Heart left ventricle (tissue), 16 donors: ENCODE results near the gene CHN2. TPM values are rescaled to one million over a fixed set of nuclear protein-coding genes. Genes with fewer than 3 reads are reported as not detected.

Experiments
- ATAC-seq, 4 donors: fragments of 200-7000 bp; cut with Tn5 transposase; one replicate each; pipeline ENCODE4 v1.9.1; 2020 to 2022; ENCODE audit warnings: moderate library complexity in 4 of 4, mild to moderate bottlenecking in 3 of 4, moderate number of reproducible peaks in 1 of 4
- DNase-seq, 5 donors: peaks; one replicate each; pipeline ENCODE4 v3.0.0-alpha.2; 2020
- H3K27ac ChIP-seq, 12 donors: fragments of 200-600 bp; sonication (generic) in 4 of 12; one replicate each; pipeline versions ENCODE4 v1.5.0 to v1.8.0; 2016 to 2022; ENCODE audit warnings: mild to moderate bottlenecking in 2 of 12
- H3K27me3 ChIP-seq, 9 donors: fragments of 200-600 bp; sonication (generic) in 2 of 9; one replicate each; pipeline versions ENCODE4 v1.5.1 to v1.8.0; 2016 to 2022; ENCODE audit warnings: mild to moderate bottlenecking in 3 of 9
- H3K36me3 ChIP-seq, 9 donors: fragments of 200-600 bp; sonication (generic) in 2 of 9; one replicate each; pipeline versions ENCODE4 v1.5.0 to v1.8.0; 2018 to 2022; ENCODE audit warnings: mild to moderate bottlenecking in 2 of 9
- H3K4me1 ChIP-seq, 12 donors: fragments of 200-600 bp; sonication (generic) in 4 of 12; one replicate each; pipeline versions ENCODE4 v1.5.0 to v1.8.0; 2016 to 2022; ENCODE audit warnings: mild to moderate bottlenecking in 3 of 12
- H3K4me3 ChIP-seq, 12 donors: fragments of 200-600 bp; sonication (generic) in 4 of 12; one replicate each; pipeline versions ENCODE4 v1.5.0 to v1.8.0; 2017 to 2022; ENCODE audit warnings: mild to moderate bottlenecking in 9 of 12, moderate library complexity in 4 of 12
- H3K9me3 ChIP-seq, 12 donors: fragments of 200-600 bp; sonication (generic) in 4 of 12; one replicate each; pipeline versions ENCODE4 v1.5.0 to v1.8.0; 2016 to 2022; ENCODE audit warnings: mild to moderate bottlenecking in 1 of 12
- POLR2A ChIP-seq, 2 donors: fragments of 450-650 bp; IDR thresholded peaks; one replicate each; pipeline ENCODE4 v1.6.1; 2017; ENCODE audit warnings: antibody characterized with exemption in 2 of 2, mild to moderate bottlenecking in 2 of 2, moderate library complexity in 2 of 2
- WGBS, 4 donors: extraction: QIAGEN DNeasy Blood & Tissue Kit in 2 of 4; methylation state at CpG; one replicate each; pipeline versions ENCODE4 v1.1.5 to v1.1.7; 2013 to 2018; 5-methylcytosine and 5-hydroxymethylcytosine counted together
- intact Hi-C, 10 donors: fragments of 100-400 bp; cut with DNase I; formaldehyde crosslinking; loops; one replicate each; pipeline versions ENCODE4 v1.11.1 to v1.14.2; 2022
- polyA plus RNA-seq, 2 donors: library from polyadenylated mRNA; stranded (reverse); fragments of 200-250 nt; gene quantifications; one replicate each; pipeline ENCODE4 v1.2.3, GENCODE V29; 2013
- total RNA-seq, 9 donors: library from RNA; depleted of rRNA in 2 of 9; stranded (reverse); fragments of >200 nt in 2 of 9; fragmentation: NEBNext Ultra II Directional in 3 of 9; extraction: Animal tissue kit (Norgen Biotek cat#: 25700) in 3 of 9; gene quantifications; one replicate each; pipeline versions ENCODE4 v1.1.0 to v1.2.4, GENCODE V29; 2016 to 2023
- TF ChIP-seq, protein P1 (sequence below), 12 donors: fragments of 200-600 bp; sonication (generic) in 4 of 12; IDR thresholded peaks; one replicate each; pipeline versions ENCODE4 v1.5.0 to v1.8.0; 2018 to 2022; ENCODE audit warnings: antibody characterized with exemption in 12 of 12, mild to moderate bottlenecking in 5 of 12
- donor health status: ischemic (EF 13 %, LVEDD 7.1; RV severe dilation, severe dysfunction).
- donor health status: healthy with polysubstance abuse.
- donor health status: DM: no; HTN: yes; CAD: no.
- donor health status: DM: no; HTN: no; CAD: no.
- donor health status: ischemic (EF 25% LVEDD 6.9; RV normal size, moderate dysfunction).
- donor health status: ischemic (EF 25% LVEDD 5.7; RV mildly dilated, moderate dysfunction).
- donor health status: healthy.
- donor health status: DM: yes; HTN: yes; CAD: no.
- donor health status: ischemic (EF 35%, LVEDD 5.7; RV mildly dilated, moderate dysfunction).
- donor health status: nonischemic (EF 11% LVEDD 7.7; RV severe dilation, severe dysfunction).
- donor health status: DM: yes; HTN: yes; CAD: no.
- donor health status: PGD.
- donor health status: ischemic (EF 29% LVEDD 5.4; RV normal size, mild dysfunction).
- donor health status: nonischemic (EF 23%, LVEDD 6.1; RV moderate dilation, normal function).

Gene CHN2
- total and polyA plus RNA-seq, 11 donors, result 11.2 to 54.4 (median 33.6) TPM

DNA sequence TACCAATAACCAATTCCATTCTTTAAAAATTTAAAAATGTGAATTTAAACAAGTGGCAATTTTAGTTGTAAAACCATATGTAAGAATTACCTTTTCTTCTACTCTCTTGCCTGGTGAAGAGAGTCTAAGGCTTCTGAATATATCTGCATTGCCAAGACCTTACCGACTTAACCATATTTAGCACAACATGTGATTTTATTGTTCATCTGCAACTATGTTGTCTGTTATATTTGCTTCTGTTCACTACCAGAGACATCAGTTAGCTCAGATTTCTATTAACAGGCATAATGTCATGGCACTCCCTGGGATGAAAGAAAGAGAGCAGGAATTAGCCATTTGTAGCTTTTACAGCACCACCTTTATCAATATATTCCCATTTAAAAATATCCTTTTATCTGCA lies 55.3 kb downstream of the CHN2 start:
- Histone ChIP-seq H3K4me3 (no peak overlapping the region), H3K4me1 (peaks cover 0 to 42% (median 13%) of the 10 kb centered on the region in 12 donors), H3K36me3 (no peaks in the 10 kb centered on the region), H3K27ac (peak overlapping the region in 7 of 12 donors; percentile 7 to 64 (median 36)), H3K27me3 (no peaks in the 10 kb centered on the region), H3K9me3 (no peaks in the 10 kb centered on the region)
- no peak for TF ChIP-seq POLR2A (IDR thresholded peaks at IDR 0.05)
- TF ChIP-seq, protein P1, sequence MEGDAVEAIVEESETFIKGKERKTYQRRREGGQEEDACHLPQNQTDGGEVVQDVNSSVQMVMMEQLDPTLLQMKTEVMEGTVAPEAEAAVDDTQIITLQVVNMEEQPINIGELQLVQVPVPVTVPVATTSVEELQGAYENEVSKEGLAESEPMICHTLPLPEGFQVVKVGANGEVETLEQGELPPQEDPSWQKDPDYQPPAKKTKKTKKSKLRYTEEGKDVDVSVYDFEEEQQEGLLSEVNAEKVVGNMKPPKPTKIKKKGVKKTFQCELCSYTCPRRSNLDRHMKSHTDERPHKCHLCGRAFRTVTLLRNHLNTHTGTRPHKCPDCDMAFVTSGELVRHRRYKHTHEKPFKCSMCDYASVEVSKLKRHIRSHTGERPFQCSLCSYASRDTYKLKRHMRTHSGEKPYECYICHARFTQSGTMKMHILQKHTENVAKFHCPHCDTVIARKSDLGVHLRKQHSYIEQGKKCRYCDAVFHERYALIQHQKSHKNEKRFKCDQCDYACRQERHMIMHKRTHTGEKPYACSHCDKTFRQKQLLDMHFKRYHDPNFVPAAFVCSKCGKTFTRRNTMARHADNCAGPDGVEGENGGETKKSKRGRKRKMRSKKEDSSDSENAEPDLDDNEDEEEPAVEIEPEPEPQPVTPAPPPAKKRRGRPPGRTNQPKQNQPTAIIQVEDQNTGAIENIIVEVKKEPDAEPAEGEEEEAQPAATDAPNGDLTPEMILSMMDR (IDR thresholded peaks at IDR 0.05), result no peak
- 48 to 66% (median 53%) methylated on average over 1 of the region's 1 CpG for WGBS, 4 donors
- ATAC-seq (peak in 1 of 4 donors; percentile 62), DNase-seq (no peak)
- intact Hi-C loops, result loop anchor here in 1 of 10 donors (10.0 kb wide), 1 partner anchor 95 kb away; no protein-coding TSS in a partner anchor

DNA sequence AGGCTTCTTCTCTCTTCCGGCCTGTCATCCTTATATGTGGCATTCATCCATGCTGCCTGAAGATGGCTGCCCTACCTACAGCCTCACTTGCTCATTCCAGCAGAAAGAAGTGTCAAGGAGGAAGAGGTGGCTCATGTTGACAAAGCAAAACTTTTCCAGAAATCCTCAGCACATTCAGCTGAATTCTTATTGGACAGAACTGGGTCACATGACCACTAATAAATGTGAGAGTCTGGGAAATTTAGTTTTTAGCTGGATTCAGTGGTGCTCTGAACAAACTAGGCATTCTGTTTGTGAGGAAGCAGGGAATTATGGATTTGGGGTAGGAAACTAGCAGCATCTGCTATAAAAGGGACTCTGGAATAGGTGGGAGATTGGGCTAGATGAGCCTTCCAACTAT lies 58.6 kb downstream of the CHN2 start:
- Histone ChIP-seq H3K9me3 (no peaks in the 10 kb centered on the region), H3K36me3 (no peaks in the 10 kb centered on the region), H3K27me3 (no peaks in the 10 kb centered on the region), H3K27ac (no peak overlapping the region), H3K4me1 (peaks cover 0 to 45% (median 22%) of the 10 kb centered on the region in 12 donors), H3K4me3 (no peak overlapping the region)
- WGBS, 4 donors, result 95 to 100% (median 98%) methylated on average over 1 of the region's 1 CpG
- intact Hi-C loops, result no loop called here
- DNase-seq (no peak), ATAC-seq (no peak)
- no peak for TF ChIP-seq POLR2A (IDR thresholded peaks at IDR 0.05)
- TF ChIP-seq, protein P1 (IDR thresholded peaks at IDR 0.05), result no peak

DNA sequence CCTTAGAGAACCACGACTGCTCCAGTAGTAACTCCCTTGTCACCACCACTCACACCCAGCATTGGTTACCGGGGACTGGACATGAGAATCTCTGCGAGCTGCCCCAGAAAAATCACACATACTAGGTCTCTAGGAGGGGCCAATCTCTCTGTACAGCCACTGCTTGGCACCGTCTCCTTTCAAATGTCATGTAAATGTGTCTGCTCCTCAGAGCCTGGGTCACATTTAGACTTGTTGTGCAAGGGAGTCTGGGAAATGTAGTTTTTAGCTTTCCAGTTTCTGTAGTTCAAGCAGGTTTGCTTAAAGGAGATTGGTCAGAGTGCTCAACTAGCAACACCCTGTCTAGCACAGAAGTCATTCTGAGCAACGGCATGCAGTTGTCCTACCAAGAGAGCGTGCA lies 60.0 kb downstream of the CHN2 start:
- peaks cover 0 to 39% (median 19%) of the 10 kb centered on the region in 12 donors for H3K4me1 ChIP-seq
- intact Hi-C loops, result no loop called here
- ATAC-seq, result peak; percentile 53 to 75 (median 64)
- peak overlapping the region in 4 of 12 donors; percentile 9 to 62 (median 21) for H3K27ac ChIP-seq
- H3K9me3 ChIP-seq, result no peaks in the 10 kb centered on the region
- no peaks in the 10 kb centered on the region for H3K27me3 ChIP-seq
- H3K4me3 ChIP-seq, result no peak overlapping the region
- WGBS, 4 donors, result 74 to 81% (median 76%) methylated on average over 6 of the region's 6 CpGs
- no peak for DNase-seq
- TF ChIP-seq, protein P1 (IDR thresholded peaks at IDR 0.05), result no peak
- no peak for TF ChIP-seq POLR2A (IDR thresholded peaks at IDR 0.05)
- no peaks in the 10 kb centered on the region for H3K36me3 ChIP-seq

DNA sequence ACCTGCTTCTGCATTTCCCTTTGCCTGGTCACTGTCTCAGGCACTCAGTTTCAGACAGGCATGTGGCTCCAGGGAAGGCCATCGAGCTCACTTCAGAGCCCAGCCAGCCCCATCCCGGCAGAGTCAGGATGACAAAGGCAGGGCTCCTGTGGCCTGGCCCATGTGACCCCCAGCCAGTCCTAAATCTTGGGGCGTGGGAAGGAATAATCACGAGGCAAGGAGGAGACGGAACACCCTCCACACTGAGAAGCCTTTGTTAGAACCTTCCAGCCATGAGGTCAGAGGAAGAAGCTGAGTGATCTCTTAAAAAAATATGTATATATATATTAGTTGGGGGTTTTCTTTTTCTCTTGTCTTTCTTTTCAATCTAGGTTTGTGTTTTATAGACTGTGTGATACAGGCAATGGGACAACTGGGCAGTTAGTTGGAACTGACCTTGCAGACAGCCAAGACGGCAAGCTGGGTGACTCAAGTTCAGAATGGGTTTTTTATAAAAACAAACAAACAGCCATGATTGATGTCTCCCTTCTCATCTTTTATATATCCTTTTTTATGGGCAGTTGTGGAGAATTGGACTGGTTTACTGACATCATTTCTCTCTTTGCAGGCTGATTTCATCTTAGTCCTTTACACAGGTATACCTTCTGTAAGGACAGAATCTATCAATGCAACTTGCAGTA lies 60.8 kb downstream of the CHN2 start:
- WGBS, 4 donors, result 52 to 60% (median 54%) methylated on average over 5 to 6 of the region's 6 CpGs
- Histone ChIP-seq H3K27me3 (no peaks in the 10 kb centered on the region), H3K4me1 (peaks cover 0 to 32% (median 16%) of the 10 kb centered on the region in 12 donors), H3K4me3 (no peak overlapping the region), H3K9me3 (no peaks in the 10 kb centered on the region), H3K27ac (peak overlapping the region in 5 of 12 donors; percentile 9 to 62 (median 30)), H3K36me3 (no peaks in the 10 kb centered on the region)
- intact Hi-C loops, result no loop called here
- DNase-seq, result no peak
- TF ChIP-seq, protein P1 (IDR thresholded peaks at IDR 0.05), result no peak
- no peak for TF ChIP-seq POLR2A (IDR thresholded peaks at IDR 0.05)
- peak; percentile 22 to 64 (median 48) for ATAC-seq
